Measurements from ENCODE around the gene EPHB1. TPM values are rescaled to one million over a fixed set of nuclear protein-coding genes. Genes with fewer than 3 reads are reported as not detected.

Gene EPHB1
- total and polyA plus RNA-seq, 4 donors: 0.23 to 1.7 (median 0.52) TPM

DNA sequence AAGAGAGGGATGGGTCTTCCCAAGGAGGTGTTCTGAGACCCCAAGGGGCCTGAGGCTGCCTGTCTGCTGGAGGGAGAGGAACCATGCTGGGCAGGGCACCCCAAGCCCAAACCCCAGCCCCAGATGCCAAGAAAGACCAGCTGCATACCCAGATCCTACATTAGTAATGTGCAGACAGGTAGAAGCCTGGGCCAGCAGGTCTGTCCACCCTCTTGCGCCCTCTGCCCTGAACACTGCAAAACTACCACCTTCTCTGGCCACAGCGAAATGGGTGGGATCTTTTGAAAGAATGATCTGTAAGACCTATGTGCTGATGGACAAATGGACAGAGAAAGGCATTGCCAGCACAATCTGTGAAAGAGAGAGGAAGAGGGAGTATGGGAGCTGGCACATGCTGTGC lies 283.2 kb downstream of the EPHB1 start:
- Histone ChIP-seq H3K27ac (ENCODE audit: low read depth in 1 of 2, low read length in 2 of 2) (no peak overlapping the region), H3K9ac (ENCODE audit: low read depth in 1 of 2, low read length in 2 of 2) (no peak overlapping the region), H3K4me3 (ENCODE audit: low read depth in 1 of 3, low read length in 3 of 3) (no peak overlapping the region), H3K27me3 (ENCODE audit: control insufficient read depth in 4 of 4, insufficient read depth in 4 of 4, low read length in 3 of 4) (no peaks in the 10 kb centered on the region), H3K36me3 (ENCODE audit: control insufficient read depth in 4 of 4, insufficient read depth in 3 of 4, low read depth in 1 of 4, low read length in 3 of 4) (no peaks in the 10 kb centered on the region), H3K9me3 (ENCODE audit: control insufficient read depth in 4 of 4, low read length in 3 of 4) (no peaks in the 10 kb centered on the region), H3K4me1 (ENCODE audit: control insufficient read depth in 4 of 4, insufficient read depth in 4 of 4, low read length in 3 of 4) (no peaks in the 10 kb centered on the region)
- TF ChIP-seq FOXA1 (IDR thresholded peaks at IDR 0.05) (no peak), SP1 (IDR thresholded peaks at IDR 0.05) (no peak), HNF4G (IDR thresholded peaks at IDR 0.05) (no peak), HNF4A (conservative IDR thresholded peaks at IDR 0.05) (no peak), TAF1 (conservative IDR thresholded peaks at IDR 0.05) (no peak), EGR1 (IDR thresholded peaks at IDR 0.05; ENCODE audit: low read depth in 2 of 2) (no peak), YY1 (IDR thresholded peaks at IDR 0.05) (no peak), JUND (IDR thresholded peaks at IDR 0.05) (no peak), FOXA2 (IDR thresholded peaks at IDR 0.05) (no peak), GABPA (IDR thresholded peaks at IDR 0.05 in 1 of 2, conservative IDR thresholded peaks at IDR 0.05 in 1 of 2) (no peak), RXRA (IDR thresholded peaks at IDR 0.05) (no peak), RAD21 (IDR thresholded peaks at IDR 0.05) (no peak)
- TF ChIP-seq, protein P1, sequence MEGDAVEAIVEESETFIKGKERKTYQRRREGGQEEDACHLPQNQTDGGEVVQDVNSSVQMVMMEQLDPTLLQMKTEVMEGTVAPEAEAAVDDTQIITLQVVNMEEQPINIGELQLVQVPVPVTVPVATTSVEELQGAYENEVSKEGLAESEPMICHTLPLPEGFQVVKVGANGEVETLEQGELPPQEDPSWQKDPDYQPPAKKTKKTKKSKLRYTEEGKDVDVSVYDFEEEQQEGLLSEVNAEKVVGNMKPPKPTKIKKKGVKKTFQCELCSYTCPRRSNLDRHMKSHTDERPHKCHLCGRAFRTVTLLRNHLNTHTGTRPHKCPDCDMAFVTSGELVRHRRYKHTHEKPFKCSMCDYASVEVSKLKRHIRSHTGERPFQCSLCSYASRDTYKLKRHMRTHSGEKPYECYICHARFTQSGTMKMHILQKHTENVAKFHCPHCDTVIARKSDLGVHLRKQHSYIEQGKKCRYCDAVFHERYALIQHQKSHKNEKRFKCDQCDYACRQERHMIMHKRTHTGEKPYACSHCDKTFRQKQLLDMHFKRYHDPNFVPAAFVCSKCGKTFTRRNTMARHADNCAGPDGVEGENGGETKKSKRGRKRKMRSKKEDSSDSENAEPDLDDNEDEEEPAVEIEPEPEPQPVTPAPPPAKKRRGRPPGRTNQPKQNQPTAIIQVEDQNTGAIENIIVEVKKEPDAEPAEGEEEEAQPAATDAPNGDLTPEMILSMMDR (IDR thresholded peaks at IDR 0.05; ENCODE audit: low read depth, low read length, missing input control): no peak
- TF ChIP-seq, protein P2, sequence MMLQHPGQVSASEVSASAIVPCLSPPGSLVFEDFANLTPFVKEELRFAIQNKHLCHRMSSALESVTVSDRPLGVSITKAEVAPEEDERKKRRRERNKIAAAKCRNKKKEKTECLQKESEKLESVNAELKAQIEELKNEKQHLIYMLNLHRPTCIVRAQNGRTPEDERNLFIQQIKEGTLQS (IDR thresholded peaks at IDR 0.05): no peak
- TF ChIP-seq, protein P3, sequence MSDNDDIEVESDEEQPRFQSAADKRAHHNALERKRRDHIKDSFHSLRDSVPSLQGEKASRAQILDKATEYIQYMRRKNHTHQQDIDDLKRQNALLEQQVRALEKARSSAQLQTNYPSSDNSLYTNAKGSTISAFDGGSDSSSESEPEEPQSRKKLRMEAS (IDR thresholded peaks at IDR 0.05): no peak
- TF ChIP-seq, protein P4, sequence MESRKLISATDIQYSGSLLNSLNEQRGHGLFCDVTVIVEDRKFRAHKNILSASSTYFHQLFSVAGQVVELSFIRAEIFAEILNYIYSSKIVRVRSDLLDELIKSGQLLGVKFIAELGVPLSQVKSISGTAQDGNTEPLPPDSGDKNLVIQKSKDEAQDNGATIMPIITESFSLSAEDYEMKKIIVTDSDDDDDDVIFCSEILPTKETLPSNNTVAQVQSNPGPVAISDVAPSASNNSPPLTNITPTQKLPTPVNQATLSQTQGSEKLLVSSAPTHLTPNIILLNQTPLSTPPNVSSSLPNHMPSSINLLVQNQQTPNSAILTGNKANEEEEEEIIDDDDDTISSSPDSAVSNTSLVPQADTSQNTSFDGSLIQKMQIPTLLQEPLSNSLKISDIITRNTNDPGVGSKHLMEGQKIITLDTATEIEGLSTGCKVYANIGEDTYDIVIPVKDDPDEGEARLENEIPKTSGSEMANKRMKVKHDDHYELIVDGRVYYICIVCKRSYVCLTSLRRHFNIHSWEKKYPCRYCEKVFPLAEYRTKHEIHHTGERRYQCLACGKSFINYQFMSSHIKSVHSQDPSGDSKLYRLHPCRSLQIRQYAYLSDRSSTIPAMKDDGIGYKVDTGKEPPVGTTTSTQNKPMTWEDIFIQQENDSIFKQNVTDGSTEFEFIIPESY (IDR thresholded peaks at IDR 0.05): no peak
- TF ChIP-seq, protein P5, sequence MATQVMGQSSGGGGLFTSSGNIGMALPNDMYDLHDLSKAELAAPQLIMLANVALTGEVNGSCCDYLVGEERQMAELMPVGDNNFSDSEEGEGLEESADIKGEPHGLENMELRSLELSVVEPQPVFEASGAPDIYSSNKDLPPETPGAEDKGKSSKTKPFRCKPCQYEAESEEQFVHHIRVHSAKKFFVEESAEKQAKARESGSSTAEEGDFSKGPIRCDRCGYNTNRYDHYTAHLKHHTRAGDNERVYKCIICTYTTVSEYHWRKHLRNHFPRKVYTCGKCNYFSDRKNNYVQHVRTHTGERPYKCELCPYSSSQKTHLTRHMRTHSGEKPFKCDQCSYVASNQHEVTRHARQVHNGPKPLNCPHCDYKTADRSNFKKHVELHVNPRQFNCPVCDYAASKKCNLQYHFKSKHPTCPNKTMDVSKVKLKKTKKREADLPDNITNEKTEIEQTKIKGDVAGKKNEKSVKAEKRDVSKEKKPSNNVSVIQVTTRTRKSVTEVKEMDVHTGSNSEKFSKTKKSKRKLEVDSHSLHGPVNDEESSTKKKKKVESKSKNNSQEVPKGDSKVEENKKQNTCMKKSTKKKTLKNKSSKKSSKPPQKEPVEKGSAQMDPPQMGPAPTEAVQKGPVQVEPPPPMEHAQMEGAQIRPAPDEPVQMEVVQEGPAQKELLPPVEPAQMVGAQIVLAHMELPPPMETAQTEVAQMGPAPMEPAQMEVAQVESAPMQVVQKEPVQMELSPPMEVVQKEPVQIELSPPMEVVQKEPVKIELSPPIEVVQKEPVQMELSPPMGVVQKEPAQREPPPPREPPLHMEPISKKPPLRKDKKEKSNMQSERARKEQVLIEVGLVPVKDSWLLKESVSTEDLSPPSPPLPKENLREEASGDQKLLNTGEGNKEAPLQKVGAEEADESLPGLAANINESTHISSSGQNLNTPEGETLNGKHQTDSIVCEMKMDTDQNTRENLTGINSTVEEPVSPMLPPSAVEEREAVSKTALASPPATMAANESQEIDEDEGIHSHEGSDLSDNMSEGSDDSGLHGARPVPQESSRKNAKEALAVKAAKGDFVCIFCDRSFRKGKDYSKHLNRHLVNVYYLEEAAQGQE (IDR thresholded peaks at IDR 0.05): no peak
- no peak for DNase-seq (ENCODE audit: low spot score)
- 87% methylated on average over 2 of the region's 2 CpGs for WGBS

DNA sequence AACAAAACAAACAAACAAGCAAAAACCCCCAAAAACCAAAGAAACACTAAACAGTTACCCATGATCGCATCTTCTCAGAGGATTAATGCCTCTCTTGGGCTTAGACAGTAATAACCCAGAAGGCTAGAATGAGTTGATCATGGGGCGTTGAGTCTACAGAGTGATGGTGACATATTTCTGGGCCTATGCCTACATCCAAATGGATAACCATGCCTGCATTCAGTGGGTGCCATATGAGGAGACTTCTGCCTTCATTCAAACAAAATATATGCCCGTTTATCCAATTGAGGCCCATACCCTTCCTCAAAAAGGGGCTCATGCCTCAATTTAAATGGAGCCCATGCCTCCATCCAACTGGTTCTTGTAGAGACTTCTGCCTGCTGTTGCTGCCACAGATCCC lies 284.0 kb downstream of the EPHB1 start:
- Histone ChIP-seq H3K36me3 (ENCODE audit: control insufficient read depth in 4 of 4, insufficient read depth in 3 of 4, low read depth in 1 of 4, low read length in 3 of 4) (no peaks in the 10 kb centered on the region), H3K9me3 (ENCODE audit: control insufficient read depth in 4 of 4, low read length in 3 of 4) (no peaks in the 10 kb centered on the region), H3K4me3 (ENCODE audit: low read depth in 1 of 3, low read length in 3 of 3) (no peak overlapping the region), H3K27me3 (ENCODE audit: control insufficient read depth in 4 of 4, insufficient read depth in 4 of 4, low read length in 3 of 4) (no peaks in the 10 kb centered on the region), H3K27ac (ENCODE audit: low read depth in 1 of 2, low read length in 2 of 2) (no peak overlapping the region), H3K9ac (ENCODE audit: low read depth in 1 of 2, low read length in 2 of 2) (no peak overlapping the region), H3K4me1 (ENCODE audit: control insufficient read depth in 4 of 4, insufficient read depth in 4 of 4, low read length in 3 of 4) (no peaks in the 10 kb centered on the region)
- DNase-seq (ENCODE audit: low spot score): no peak
- no peak for TF ChIP-seq RAD21 (IDR thresholded peaks at IDR 0.05)
- no peak for TF ChIP-seq HNF4A (conservative IDR thresholded peaks at IDR 0.05)
- no peak for TF ChIP-seq TAF1 (conservative IDR thresholded peaks at IDR 0.05)
- no peak for TF ChIP-seq GABPA (IDR thresholded peaks at IDR 0.05 in 1 of 2, conservative IDR thresholded peaks at IDR 0.05 in 1 of 2)
- no peak for TF ChIP-seq FOXA2 (IDR thresholded peaks at IDR 0.05)
- TF ChIP-seq, protein P2 (IDR thresholded peaks at IDR 0.05): no peak
- no peak for TF ChIP-seq HNF4G (IDR thresholded peaks at IDR 0.05)
- no peak for TF ChIP-seq NR2F2 (IDR thresholded peaks at IDR 0.05)
- WGBS: 81% methylated on average over 3 of the region's 3 CpGs
